ENCODE measurements around the gene CLCNKA. TPM values are rescaled to one million over a fixed set of nuclear protein-coding genes. Genes with fewer than 3 reads are reported as not detected.
"Not testable (repeated sequence)": the region's sequence is repeated elsewhere in the genome, so short reads cannot be mapped to it uniquely, and the experiment has no call there.

CLCNKA gene
- total RNA-seq, 1 experiment from 2014 or later: not detected

DNA sequence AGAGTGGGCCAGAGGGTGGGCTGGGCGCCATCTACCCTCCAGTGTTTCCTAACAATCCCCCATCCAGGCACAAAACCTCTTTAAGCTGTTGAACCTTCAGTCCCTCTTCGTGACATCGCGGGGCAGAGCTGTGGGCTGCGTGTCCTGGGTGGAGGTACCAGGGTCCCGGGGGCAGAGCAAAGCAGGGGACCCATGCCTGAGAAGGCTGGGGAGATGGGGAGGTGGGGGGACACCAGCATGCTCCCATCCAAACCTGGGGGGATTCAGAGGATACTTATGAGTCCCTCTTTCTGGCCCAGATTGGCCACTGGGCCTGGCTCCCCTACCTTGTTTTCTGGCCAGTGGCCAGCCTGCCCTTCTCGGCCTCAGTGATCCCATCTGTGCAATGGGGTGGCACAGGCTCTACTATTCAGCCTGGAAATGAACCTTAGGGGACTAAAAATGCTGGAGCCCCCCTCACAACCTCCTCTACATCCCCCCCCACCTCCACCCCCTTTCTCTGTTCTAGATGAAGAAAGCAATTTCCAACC lies 11.3 kb downstream of the CLCNKA start:
- H3K9ac ChIP-seq (ENCODE audit: low read length); H3K4me2 ChIP-seq (ENCODE audit: low read depth, low read length, poor library complexity, severe bottlenecking); H3K27ac ChIP-seq (ENCODE audit: low read length); DNase-seq; H3K4me3 ChIP-seq (ENCODE audit: low read length); H3K27me3 ChIP-seq (ENCODE audit: low read length); H3K36me3 ChIP-seq (ENCODE audit: insufficient read depth, low read length); H2AFZ ChIP-seq (ENCODE audit: low read length); H3K9me2 ChIP-seq (replicated peaks; ENCODE audit: insufficient read depth, low read length); H3K79me2 ChIP-seq (ENCODE audit: low read length); H3K9me3 ChIP-seq (ENCODE audit: low read length); H3K4me1 ChIP-seq (ENCODE audit: low read length); H4K20me1 ChIP-seq (ENCODE audit: insufficient read depth, low read depth, low read length): not testable (repeated sequence)

DNA sequence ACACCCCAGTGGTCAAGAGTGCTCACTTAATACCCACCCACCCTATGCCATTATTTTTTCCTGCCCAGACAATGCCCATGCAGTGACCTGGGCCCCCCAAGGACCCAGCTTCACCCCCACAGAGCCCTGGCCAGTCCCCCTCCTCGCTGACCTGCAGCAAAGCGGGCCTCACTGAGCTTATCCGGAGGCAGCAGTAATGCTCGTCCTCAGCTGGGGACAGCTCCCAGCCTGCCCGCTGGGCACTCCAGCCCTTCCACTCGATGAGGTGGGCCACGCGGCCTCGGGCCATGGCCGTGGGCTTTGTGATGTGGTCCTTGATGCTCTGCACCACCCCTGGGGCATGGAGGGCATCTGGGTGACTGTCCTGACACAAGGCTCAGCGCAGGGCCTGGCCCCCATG lies 14.6 kb downstream of the CLCNKA start:
- not testable (repeated sequence) for DNase-seq; H3K9me3 ChIP-seq (ENCODE audit: low read length); H3K4me2 ChIP-seq (ENCODE audit: low read depth, low read length, poor library complexity, severe bottlenecking); H3K9ac ChIP-seq (ENCODE audit: low read length); H2AFZ ChIP-seq (ENCODE audit: low read length); H3K27me3 ChIP-seq (ENCODE audit: low read length); H3K4me3 ChIP-seq (ENCODE audit: low read length); H3K4me1 ChIP-seq (ENCODE audit: low read length); H3K79me2 ChIP-seq (ENCODE audit: low read length); H3K36me3 ChIP-seq (ENCODE audit: insufficient read depth, low read length); H4K20me1 ChIP-seq (ENCODE audit: insufficient read depth, low read depth, low read length); H3K27ac ChIP-seq (ENCODE audit: low read length); H3K9me2 ChIP-seq (replicated peaks; ENCODE audit: insufficient read depth, low read length)

DNA sequence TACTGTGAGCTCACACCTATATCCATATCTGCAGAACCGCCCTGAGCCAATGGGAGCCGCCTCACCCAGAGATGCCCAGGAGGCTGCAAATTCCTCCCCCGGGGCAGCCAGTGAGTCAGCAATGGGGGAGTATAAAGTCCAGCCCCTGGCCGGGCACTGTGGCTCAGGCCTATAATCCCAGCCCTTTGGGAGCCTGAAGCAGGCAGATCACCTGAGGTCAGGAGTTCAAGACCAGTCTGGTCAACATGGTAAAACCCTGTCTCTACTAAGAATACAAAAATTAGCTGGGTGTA lies 16.7 kb downstream of the CLCNKA start:
- no peaks in the 10 kb centered on the region for H4K20me1 ChIP-seq (ENCODE audit: insufficient read depth, low read depth, low read length)
- H3K4me2 ChIP-seq (ENCODE audit: low read depth, low read length, poor library complexity, severe bottlenecking): no peak overlapping the region
- no peaks in the 10 kb centered on the region for H3K27me3 ChIP-seq (ENCODE audit: low read length)
- H3K4me3 ChIP-seq (ENCODE audit: low read length): no peak overlapping the region
- H3K9ac ChIP-seq (ENCODE audit: low read length): no peak overlapping the region
- H3K27ac ChIP-seq (ENCODE audit: low read length): no peak overlapping the region
- H3K9me2 ChIP-seq (replicated peaks; ENCODE audit: insufficient read depth, low read length): no peaks in the 10 kb centered on the region
- no peak for DNase-seq
- H3K4me1 ChIP-seq (ENCODE audit: low read length): no peaks in the 10 kb centered on the region
- no peaks in the 10 kb centered on the region for H3K79me2 ChIP-seq (ENCODE audit: low read length)
- H2AFZ ChIP-seq (ENCODE audit: low read length): no peak overlapping the region
- H3K9me3 ChIP-seq (ENCODE audit: low read length): no peaks in the 10 kb centered on the region
- no peaks in the 10 kb centered on the region for H3K36me3 ChIP-seq (ENCODE audit: insufficient read depth, low read length)

DNA sequence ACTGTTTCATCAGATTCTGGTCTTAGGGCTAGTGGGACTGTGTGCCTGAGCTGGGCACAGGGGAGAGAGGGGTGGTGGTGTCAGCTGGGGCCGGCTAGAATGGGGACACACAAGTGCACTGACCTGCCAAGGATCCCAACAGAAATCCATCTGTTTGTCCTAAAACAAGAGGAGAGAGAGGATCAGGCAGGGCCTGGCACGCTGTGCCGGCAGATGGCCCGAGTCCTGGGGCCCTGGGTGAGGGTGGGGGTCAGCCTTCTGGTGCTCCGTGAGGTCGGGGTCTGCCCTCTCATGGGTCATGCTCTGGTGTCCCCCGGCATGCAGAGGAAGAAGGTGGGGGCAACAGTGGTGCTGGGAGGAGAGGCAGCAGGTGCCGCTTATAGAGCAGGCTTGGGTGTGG lies 18.0 kb downstream of the CLCNKA start:
- H3K4me1 ChIP-seq (ENCODE audit: low read length); H3K79me2 ChIP-seq (ENCODE audit: low read length); H4K20me1 ChIP-seq (ENCODE audit: insufficient read depth, low read depth, low read length); H3K4me3 ChIP-seq (ENCODE audit: low read length); H3K27me3 ChIP-seq (ENCODE audit: low read length); H3K9ac ChIP-seq (ENCODE audit: low read length); H2AFZ ChIP-seq (ENCODE audit: low read length); H3K27ac ChIP-seq (ENCODE audit: low read length); H3K36me3 ChIP-seq (ENCODE audit: insufficient read depth, low read length); DNase-seq; H3K9me2 ChIP-seq (replicated peaks; ENCODE audit: insufficient read depth, low read length); H3K4me2 ChIP-seq (ENCODE audit: low read depth, low read length, poor library complexity, severe bottlenecking); H3K9me3 ChIP-seq (ENCODE audit: low read length): not testable (repeated sequence)

DNA sequence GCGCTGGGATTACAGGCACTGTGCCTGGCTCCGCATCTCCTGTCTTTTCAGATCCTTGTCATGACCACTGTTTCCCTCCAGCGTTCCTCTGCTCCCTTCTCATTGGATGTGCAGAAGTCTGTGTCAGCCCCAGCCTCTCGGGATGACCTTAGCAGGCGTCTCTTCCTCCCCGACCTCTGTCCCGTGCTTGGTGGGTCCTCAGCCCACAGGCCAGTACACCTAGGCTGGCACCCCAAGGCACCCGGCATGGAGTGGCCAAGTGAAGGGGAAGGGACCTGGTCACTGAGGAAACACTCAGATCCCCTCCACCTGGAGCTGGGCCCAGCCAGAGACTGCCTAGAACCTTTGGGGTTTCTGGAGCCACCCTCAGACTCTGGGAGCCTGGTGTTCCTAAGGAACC lies 19.4 kb downstream of the CLCNKA start:
- no peaks in the 10 kb centered on the region for H3K79me2 ChIP-seq (ENCODE audit: low read length)
- H2AFZ ChIP-seq (ENCODE audit: low read length): no peak overlapping the region
- DNase-seq: no peak
- no peaks in the 10 kb centered on the region for H3K9me2 ChIP-seq (replicated peaks; ENCODE audit: insufficient read depth, low read length)
- H4K20me1 ChIP-seq (ENCODE audit: insufficient read depth, low read depth, low read length): no peaks in the 10 kb centered on the region
- no peaks in the 10 kb centered on the region for H3K4me1 ChIP-seq (ENCODE audit: low read length)
- no peaks in the 10 kb centered on the region for H3K27me3 ChIP-seq (ENCODE audit: low read length)
- no peak overlapping the region for H3K9ac ChIP-seq (ENCODE audit: low read length)
- H3K4me2 ChIP-seq (ENCODE audit: low read depth, low read length, poor library complexity, severe bottlenecking): no peak overlapping the region
- H3K4me3 ChIP-seq (ENCODE audit: low read length): no peak overlapping the region
- no peak overlapping the region for H3K27ac ChIP-seq (ENCODE audit: low read length)
- H3K36me3 ChIP-seq (ENCODE audit: insufficient read depth, low read length): no peaks in the 10 kb centered on the region
- H3K9me3 ChIP-seq (ENCODE audit: low read length): no peaks in the 10 kb centered on the region

DNA sequence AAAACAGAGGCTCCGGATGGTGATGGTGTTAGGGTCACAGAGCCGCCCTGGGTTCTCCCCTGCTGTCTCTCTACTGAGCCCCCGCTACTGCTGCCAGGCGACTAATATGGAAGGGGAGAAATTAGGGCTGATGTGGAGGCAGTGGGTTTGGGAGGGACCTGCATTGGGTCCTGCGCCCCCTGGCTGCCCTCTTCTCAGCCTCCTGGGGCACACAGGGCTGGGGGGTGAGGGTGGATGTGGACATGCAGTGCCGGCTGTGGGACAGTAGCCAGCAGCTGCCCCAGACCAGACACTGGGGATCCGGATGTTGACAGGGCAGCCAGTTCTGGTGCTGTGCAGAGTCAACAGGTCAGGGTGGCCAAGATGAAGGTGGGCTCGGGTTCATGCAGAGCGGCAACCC lies 20.3 kb downstream of the CLCNKA start:
- peak; percentile 61 for DNase-seq
- H3K4me2 ChIP-seq (ENCODE audit: low read depth, low read length, poor library complexity, severe bottlenecking): no peak overlapping the region
- H3K4me3 ChIP-seq (ENCODE audit: low read length): no peak overlapping the region
- no peak overlapping the region for H3K27ac ChIP-seq (ENCODE audit: low read length)
- H3K27me3 ChIP-seq (ENCODE audit: low read length): no peaks in the 10 kb centered on the region
- H4K20me1 ChIP-seq (ENCODE audit: insufficient read depth, low read depth, low read length): no peaks in the 10 kb centered on the region
- H3K9ac ChIP-seq (ENCODE audit: low read length): no peak overlapping the region
- no peaks in the 10 kb centered on the region for H3K36me3 ChIP-seq (ENCODE audit: insufficient read depth, low read length)
- no peaks in the 10 kb centered on the region for H3K9me3 ChIP-seq (ENCODE audit: low read length)
- no peak overlapping the region for H2AFZ ChIP-seq (ENCODE audit: low read length)
- no peaks in the 10 kb centered on the region for H3K79me2 ChIP-seq (ENCODE audit: low read length)
- no peaks in the 10 kb centered on the region for H3K9me2 ChIP-seq (replicated peaks; ENCODE audit: insufficient read depth, low read length)
- no peaks in the 10 kb centered on the region for H3K4me1 ChIP-seq (ENCODE audit: low read length)

DNA sequence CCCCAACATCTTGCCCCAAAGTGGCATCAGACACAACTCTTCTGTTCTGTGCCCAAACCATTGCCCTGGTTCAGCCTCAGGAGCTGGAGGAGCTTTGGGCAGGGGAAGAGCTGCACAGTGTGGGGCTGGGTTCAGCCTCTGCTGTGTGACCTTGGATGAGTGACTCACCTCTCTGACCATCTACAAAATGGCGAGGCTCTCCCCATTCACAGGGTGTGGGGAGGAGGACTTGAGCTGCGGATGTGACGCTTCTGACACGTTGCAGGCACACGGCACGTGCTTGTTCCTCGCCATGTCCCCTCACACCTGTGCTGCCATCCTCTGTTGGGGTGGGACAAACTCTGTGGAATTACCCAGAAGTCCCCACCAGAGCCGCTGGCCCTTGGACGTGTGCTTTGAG lies 20.8 kb downstream of the CLCNKA start:
- not testable (repeated sequence) for H3K27me3 ChIP-seq (ENCODE audit: low read length); H2AFZ ChIP-seq (ENCODE audit: low read length); H3K79me2 ChIP-seq (ENCODE audit: low read length); H3K4me3 ChIP-seq (ENCODE audit: low read length); H3K9me2 ChIP-seq (replicated peaks; ENCODE audit: insufficient read depth, low read length); H3K9ac ChIP-seq (ENCODE audit: low read length); DNase-seq; H3K4me2 ChIP-seq (ENCODE audit: low read depth, low read length, poor library complexity, severe bottlenecking); H3K36me3 ChIP-seq (ENCODE audit: insufficient read depth, low read length); H3K27ac ChIP-seq (ENCODE audit: low read length); H4K20me1 ChIP-seq (ENCODE audit: insufficient read depth, low read depth, low read length); H3K4me1 ChIP-seq (ENCODE audit: low read length); H3K9me3 ChIP-seq (ENCODE audit: low read length)

DNA sequence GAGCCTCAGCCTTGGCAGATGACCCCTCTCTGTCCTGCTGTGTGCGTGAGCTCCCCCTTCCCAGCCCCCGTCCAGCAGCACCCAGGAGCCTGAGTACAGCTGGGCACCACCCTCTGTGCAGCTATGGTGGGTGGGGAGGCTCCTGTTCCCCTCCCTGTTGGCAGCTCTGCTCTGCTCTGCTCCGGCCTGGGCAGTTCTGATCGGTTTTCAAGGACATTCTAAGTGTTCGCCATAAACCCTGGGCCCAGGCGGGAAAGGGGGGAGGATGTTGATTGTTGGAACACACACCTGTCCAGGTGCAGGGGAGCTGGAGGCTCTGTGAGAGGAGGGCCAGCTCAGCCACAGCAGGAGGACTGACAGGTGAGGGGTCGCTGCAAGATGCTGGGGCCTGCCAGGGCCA lies 21.7 kb downstream of the CLCNKA start, which contains the start of gene CLCNKB:
CLCNKB (plus strand) TSS at position 262 of the 400 bp plus-strand sequence. CDS start 711 bp downstream, outside the sequence.
- Histone ChIP-seq H3K27me3 (ENCODE audit: low read length) (no peaks in the 10 kb centered on the region), H3K9ac (ENCODE audit: low read length) (no peak within 1 kb of the TSS), H4K20me1 (ENCODE audit: insufficient read depth, low read depth, low read length) (no peaks in the 10 kb centered on the region), H3K79me2 (ENCODE audit: low read length) (no peaks in the 10 kb centered on the region), H2AFZ (ENCODE audit: low read length) (no peak within 1 kb of the TSS), H3K36me3 (ENCODE audit: insufficient read depth, low read length) (no peaks in the 10 kb centered on the region), H3K4me3 (ENCODE audit: low read length) (no peak within 1 kb of the TSS), H3K9me2 (replicated peaks; ENCODE audit: insufficient read depth, low read length) (no peaks in the 10 kb centered on the region), H3K4me2 (ENCODE audit: low read depth, low read length, poor library complexity, severe bottlenecking) (no peak within 1 kb of the TSS), H3K4me1 (ENCODE audit: low read length) (no peaks in the 10 kb centered on the region), H3K9me3 (ENCODE audit: low read length) (no peaks in the 10 kb centered on the region), H3K27ac (ENCODE audit: low read length) (no peak within 1 kb of the TSS)
- DNase-seq: no peak

DNA sequence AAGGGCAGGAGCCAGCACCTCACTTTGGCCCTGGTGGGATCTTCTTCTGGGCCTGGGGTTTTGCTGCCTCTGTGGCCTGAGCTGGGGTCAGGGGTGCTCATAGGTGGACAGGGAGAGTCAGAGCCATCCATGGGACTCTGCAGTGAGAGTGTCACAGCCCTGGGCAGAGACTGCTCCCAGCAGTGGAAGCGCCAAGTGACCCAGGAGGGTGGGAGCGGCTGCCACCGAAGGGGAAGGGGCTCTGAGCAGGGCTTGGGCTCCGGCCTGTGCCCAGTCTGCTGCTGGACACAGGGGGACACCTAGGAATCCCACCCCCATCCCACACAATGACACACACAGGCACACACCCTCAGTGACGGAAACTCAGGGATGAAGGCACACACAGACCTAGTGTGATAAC lies 22.1 kb downstream of the CLCNKA start:
- Histone ChIP-seq H3K36me3 (ENCODE audit: insufficient read depth, low read length) (no peaks in the 10 kb centered on the region), H3K4me2 (ENCODE audit: low read depth, low read length, poor library complexity, severe bottlenecking) (no peak overlapping the region), H3K9ac (ENCODE audit: low read length) (no peak overlapping the region), H3K79me2 (ENCODE audit: low read length) (no peaks in the 10 kb centered on the region), H2AFZ (ENCODE audit: low read length) (no peak overlapping the region), H3K9me2 (replicated peaks; ENCODE audit: insufficient read depth, low read length) (no peaks in the 10 kb centered on the region), H4K20me1 (ENCODE audit: insufficient read depth, low read depth, low read length) (no peaks in the 10 kb centered on the region), H3K27me3 (ENCODE audit: low read length) (no peaks in the 10 kb centered on the region), H3K4me3 (ENCODE audit: low read length) (no peak overlapping the region), H3K4me1 (ENCODE audit: low read length) (no peaks in the 10 kb centered on the region), H3K27ac (ENCODE audit: low read length) (no peak overlapping the region), H3K9me3 (ENCODE audit: low read length) (no peaks in the 10 kb centered on the region)
- no peak for DNase-seq
